Measurements from ENCODE around the gene MUCL3. TPM values are rescaled to one million over a fixed set of nuclear protein-coding genes. Genes with fewer than 3 reads are reported as not detected.

Gene MUCL3
- total RNA-seq (2022; extraction: Qiagen RNA extraction; ENCODE audit: low read depth) = 0.02 to 0.05 TPM (median 0.03 TPM) in 3 of 5 replicates, not detected in the others

GRCh38 chr6:30940361-30940986 is at the start of gene MUCL3:
Gene MUCL3 (plus strand): TSS chr6:30940973. CDS start chr6:30941000, 27 bp downstream.

GRCh38 chr6:30907758-30908591 is 32.8 kb upstream of the MUCL3 start, which contains the start of gene GTF2H4:
Gene GTF2H4 (plus strand): TSS chr6:30908207.

GRCh38 chr6:30914076-30914853 is 26.5 kb upstream of the MUCL3 start, which contains the start of gene VARS2:
Gene VARS2 (plus strand): TSS chr6:30914238. CDS start chr6:30914837, 599 bp downstream.

GRCh38 chr6:30931969-30932645 is 8.7 kb upstream of the MUCL3 start, which contains the start of gene SFTA2:
Gene SFTA2 (minus strand): TSS chr6:30932170. CDS start chr6:30932096, 74 bp downstream.

GRCh38 chr6:30983439-30983838 is 42.7 kb downstream of the MUCL3 start, which contains the start of gene MUC21:
Gene MUC21 (plus strand): TSS chr6:30983718. CDS start chr6:30983959, 241 bp downstream.

Other genes with a start within 250 kb of the MUCL3 start
- gene NRM, start 250.0 kb upstream of the MUCL3 start, total RNA-seq (2022; extraction: Qiagen RNA extraction; ENCODE audit: low read depth) = 24.4 to 30.4 TPM (median 27.2 TPM) in 5 replicates
- 14.9 to 23.1 TPM (median 18.3 TPM) in 5 replicates for gene MDC1, start 223.7 kb upstream of the MUCL3 start, total RNA-seq (2022; extraction: Qiagen RNA extraction; ENCODE audit: low read depth)
- gene TUBB, start 220.6 kb upstream of the MUCL3 start, total RNA-seq (2022; extraction: Qiagen RNA extraction; ENCODE audit: low read depth) = 879 to 1,021 TPM (median 905 TPM) in 5 replicates
- gene FLOT1, start 198.3 kb upstream of the MUCL3 start, total RNA-seq (2022; extraction: Qiagen RNA extraction; ENCODE audit: low read depth) = 81.4 to 94.3 TPM (median 88.8 TPM) in 5 replicates
- 129 to 154 TPM (median 152 TPM) in 5 replicates for gene IER3, start 196.4 kb upstream of the MUCL3 start, total RNA-seq (2022; extraction: Qiagen RNA extraction; ENCODE audit: low read depth)
- gene DDR1, start 56.5 kb upstream of the MUCL3 start, total RNA-seq (2022; extraction: Qiagen RNA extraction; ENCODE audit: low read depth) = 47.7 to 53.6 TPM (median 49.4 TPM) in 5 replicates
- gene GTF2H4, start 32.8 kb upstream of the MUCL3 start, total RNA-seq (2022; extraction: Qiagen RNA extraction; ENCODE audit: low read depth) = 17.6 to 20.8 TPM (median 18.6 TPM) in 5 replicates
- gene VARS2, start 26.7 kb upstream of the MUCL3 start, total RNA-seq (2022; extraction: Qiagen RNA extraction; ENCODE audit: low read depth) = 10.3 to 14.0 TPM (median 12.2 TPM) in 5 replicates
- not detected in 5 replicates for gene SFTA2, start 8.8 kb upstream of the MUCL3 start, total RNA-seq (2022; extraction: Qiagen RNA extraction; ENCODE audit: low read depth)
- gene MUC21, start 42.7 kb downstream of the MUCL3 start, total RNA-seq (2022; extraction: Qiagen RNA extraction; ENCODE audit: low read depth) = not detected in 5 replicates
- 0.01 to 0.02 TPM (median 0.02 TPM) in 3 of 5 replicates, not detected in the others for gene MUC22, start 69.5 kb downstream of the MUCL3 start, total RNA-seq (2022; extraction: Qiagen RNA extraction; ENCODE audit: low read depth)
- gene C6orf15, start 171.6 kb downstream of the MUCL3 start, total RNA-seq (2022; extraction: Qiagen RNA extraction; ENCODE audit: low read depth) = not detected in 5 replicates
- 3.1 to 5.8 TPM (median 5.5 TPM) in 5 replicates for gene PSORS1C1, start 173.8 kb downstream of the MUCL3 start, total RNA-seq (2022; extraction: Qiagen RNA extraction; ENCODE audit: low read depth)
- not detected in 5 replicates for gene CDSN, start 179.5 kb downstream of the MUCL3 start, total RNA-seq (2022; extraction: Qiagen RNA extraction; ENCODE audit: low read depth)
- gene PSORS1C2, start 198.1 kb downstream of the MUCL3 start, total RNA-seq (2022; extraction: Qiagen RNA extraction; ENCODE audit: low read depth) = not detected in 5 replicates
- gene CCHCR1, start 216.8 kb downstream of the MUCL3 start, total RNA-seq (2022; extraction: Qiagen RNA extraction; ENCODE audit: low read depth) = 5.7 to 8.3 TPM (median 6.8 TPM) in 5 replicates
- gene TCF19, start 217.6 kb downstream of the MUCL3 start, total RNA-seq (2022; extraction: Qiagen RNA extraction; ENCODE audit: low read depth) = 13.2 to 16.2 TPM (median 14.4 TPM) in 5 replicates
- 2.5 to 4.6 TPM (median 3.8 TPM) in 5 replicates for gene POU5F1, start 229.7 kb downstream of the MUCL3 start, total RNA-seq (2022; extraction: Qiagen RNA extraction; ENCODE audit: low read depth)